ENCODE measurements around the gene TMEM236. TPM values are rescaled to one million over a fixed set of nuclear protein-coding genes. Genes with fewer than 3 reads are reported as not detected.

Gene TMEM236
- total and polyA plus RNA-seq, 9 of the 15 experiments (the other 6 are each of a cell fraction or from before 2014, with no cell fraction given), result 0.04 to 0.13 (median 0.04) TPM; not detected in 4

- TF ChIP-seq ID3 (CRISPR knock-in tag; IDR thresholded peaks at IDR 0.05), result no peak
- TF ChIP-seq ID3 (tag; IDR thresholded peaks at IDR 0.05), result no peak
- no peak for TF ChIP-seq PYGO2 (tag; IDR thresholded peaks at IDR 0.05)
- TF ChIP-seq C11orf30 (IDR thresholded peaks at IDR 0.05; ENCODE audit: low read depth), result peak; percentile 96
- TF ChIP-seq PHF20 (IDR thresholded peaks at IDR 0.05; ENCODE audit: partially characterized antibody), result no peak
- TF ChIP-seq L3MBTL2 (IDR thresholded peaks at IDR 0.05), result peak; percentile 39; the same call in 1 of the 2 replicates
- no peak for TF ChIP-seq MLX (CRISPR knock-in tag; conservative IDR thresholded peaks at IDR 0.05)
- TF ChIP-seq ZNF184 (CRISPR knock-in tag; IDR thresholded peaks at IDR 0.05), result no peak
- TF ChIP-seq ZBTB1 (CRISPR knock-in tag; IDR thresholded peaks at IDR 0.05; ENCODE audit: borderline replicate concordance, low read depth), result no peak
- TF ChIP-seq ZNF23 (CRISPR knock-in tag; IDR thresholded peaks at IDR 0.05), result no peak
- TF ChIP-seq, protein P1, sequence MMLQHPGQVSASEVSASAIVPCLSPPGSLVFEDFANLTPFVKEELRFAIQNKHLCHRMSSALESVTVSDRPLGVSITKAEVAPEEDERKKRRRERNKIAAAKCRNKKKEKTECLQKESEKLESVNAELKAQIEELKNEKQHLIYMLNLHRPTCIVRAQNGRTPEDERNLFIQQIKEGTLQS (IDR thresholded peaks at IDR 0.05), result no peak
- TF ChIP-seq, protein P1 (CRISPR knock-in tag; conservative IDR thresholded peaks at IDR 0.05), result no peak
- TF ChIP-seq ZNF324 (CRISPR knock-in tag; IDR thresholded peaks at IDR 0.05), result no peak
- TF ChIP-seq, protein P2, sequence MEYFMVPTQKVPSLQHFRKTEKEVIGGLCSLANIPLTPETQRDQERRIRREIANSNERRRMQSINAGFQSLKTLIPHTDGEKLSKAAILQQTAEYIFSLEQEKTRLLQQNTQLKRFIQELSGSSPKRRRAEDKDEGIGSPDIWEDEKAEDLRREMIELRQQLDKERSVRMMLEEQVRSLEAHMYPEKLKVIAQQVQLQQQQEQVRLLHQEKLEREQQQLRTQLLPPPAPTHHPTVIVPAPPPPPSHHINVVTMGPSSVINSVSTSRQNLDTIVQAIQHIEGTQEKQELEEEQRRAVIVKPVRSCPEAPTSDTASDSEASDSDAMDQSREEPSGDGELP (CRISPR knock-in tag; IDR thresholded peaks at IDR 0.05; ENCODE audit: borderline replicate concordance), result no peak
- TF ChIP-seq ZNF766 (CRISPR knock-in tag; conservative IDR thresholded peaks at IDR 0.05), result no peak
- peak; percentile 91 for TF ChIP-seq MEF2D (tag; conservative IDR thresholded peaks at IDR 0.05; ENCODE audit: low read depth)
- no peak for TF ChIP-seq CHD4 (IDR thresholded peaks at IDR 0.05; ENCODE audit: insufficient read depth, insufficient replicate concordance, low read depth, low read length, poor library complexity, severe bottlenecking)
- no peak for TF ChIP-seq POLR2H (tag; IDR thresholded peaks at IDR 0.05; ENCODE audit: low read depth)
- no peak for TF ChIP-seq ZNF444 (CRISPR knock-in tag; IDR thresholded peaks at IDR 0.05)
- no peak for TF ChIP-seq SRSF7 (optimal IDR thresholded peaks at IDR 0.05; ENCODE audit: low read depth, low read length)
- peak; percentile 78; the same call in 1 of the 2 replicates for TF ChIP-seq MAFF (IDR thresholded peaks at IDR 0.05; ENCODE audit: low read length)
- TF ChIP-seq NEUROD1 (IDR thresholded peaks at IDR 0.05; ENCODE audit: borderline replicate concordance, low read depth, low read length, partially characterized antibody), result no peak
- no peak for TF ChIP-seq JUND (IDR thresholded peaks at IDR 0.05; ENCODE audit: borderline replicate concordance, low read depth, low read length)
- TF ChIP-seq JUND (tag; IDR thresholded peaks at IDR 0.05; ENCODE audit: borderline replicate concordance, low read depth, low read length), result no peak
- peak; percentile 82 for TF ChIP-seq MAFK (IDR thresholded peaks at IDR 0.05; ENCODE audit: low read length)
- TF ChIP-seq, protein P3, sequence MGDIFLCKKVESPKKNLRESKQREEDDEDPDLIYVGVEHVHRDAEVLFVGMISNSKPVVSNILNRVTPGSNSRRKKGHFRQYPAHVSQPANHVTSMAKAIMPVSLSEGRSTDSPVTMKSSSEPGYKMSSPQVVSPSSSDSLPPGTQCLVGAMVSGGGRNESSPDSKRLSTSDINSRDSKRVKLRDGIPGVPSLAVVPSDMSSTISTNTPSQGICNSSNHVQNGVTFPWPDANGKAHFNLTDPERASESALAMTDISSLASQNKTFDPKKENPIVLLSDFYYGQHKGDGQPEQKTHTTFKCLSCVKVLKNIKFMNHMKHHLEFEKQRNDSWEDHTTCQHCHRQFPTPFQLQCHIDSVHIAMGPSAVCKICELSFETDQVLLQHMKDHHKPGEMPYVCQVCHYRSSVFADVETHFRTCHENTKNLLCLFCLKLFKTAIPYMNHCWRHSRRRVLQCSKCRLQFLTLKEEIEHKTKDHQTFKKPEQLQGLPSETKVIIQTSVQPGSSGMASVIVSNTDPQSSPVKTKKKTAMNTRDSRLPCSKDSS (IDR thresholded peaks at IDR 0.05; ENCODE audit: low read depth, partially characterized antibody), result no peak
These were observed 31.8 kb downstream of the TMEM236 start (continued) for GRCh38 chr10:17783751-17784150.
